Endothelial cell of umbilical vein (primary cell): ENCODE results near the gene SLC39A11. TPM values are rescaled to one million over a fixed set of nuclear protein-coding genes. Genes with fewer than 3 reads are reported as not detected.

Experiments used
- BruUV-seq: library from RNA; stranded (reverse); fragments of 400-500 nt; replicated peaks from 2 replicates; lab custom pipeline; 2021; lab: Mats Ljungman, UMichigan
- CTCF ChIA-PET: fragments of 300-600, 350-600 bp; sonication (Branson Sonifier 250); formaldehyde crosslinking; loops from one replicate; lab custom pipeline; 2021; ENCODE audit warnings: antibody characterized with exemption, inconsistent platforms; lab: Charles Lee
- POLR2A ChIA-PET: fragments of 300-600, 350-600 bp; sonication (Branson Sonifier 250); formaldehyde crosslinking; loops from one replicate; lab custom pipeline; 2021; ENCODE audit warnings: antibody characterized with exemption, inconsistent platforms; lab: Charles Lee
- DNase-seq: peaks from one replicate; pipeline ENCODE4 v3.0.0-alpha.2; 2011; ENCODE audit warnings: low read depth, low spot score
- FAIRE-seq: peaks from 2 replicates; lab custom pipeline; 2011; peaks lifted over from hg19 to GRCh38; lab: Jason Lieb, UNC
- H2AFZ ChIP-seq: 2 replicates; pipeline ENCODE4 v1.6.0; 2012; ENCODE audit warnings: low read depth, low read length, control low read depth, inconsistent platforms
- H3K27ac ChIP-seq: 2 replicates; pipeline ENCODE4 v1.5.1; 2011; ENCODE audit warnings: low read depth, mild to moderate bottlenecking, control low read depth, low read length, moderate library complexity; ENCODE audit not compliant: insufficient read depth
- H3K27me3 ChIP-seq, 2 experiments: 2 replicates each; pipeline versions ENCODE4 v1.6.0 to v1.6.1; 2011; ENCODE audit warnings: low read length in 2 of 2, mixed read lengths in 1 of 2; ENCODE audit not compliant: control insufficient read depth in 2 of 2, insufficient read depth in 2 of 2
- H3K36me3 ChIP-seq, 2 experiments: 2 replicates in 1 of 2; 3 replicates in 1 of 2; pipeline ENCODE4 v1.5.1; 2011; ENCODE audit warnings: low read length in 2 of 2, mild to moderate bottlenecking in 1 of 2, moderate library complexity in 1 of 2; ENCODE audit not compliant: control insufficient read depth in 2 of 2, insufficient read depth in 2 of 2; ENCODE audit errors: extremely low read depth in 1 of 2
- H3K4me1 ChIP-seq: 3 replicates; pipeline ENCODE4 v1.5.1; 2011; ENCODE audit warnings: mild to moderate bottlenecking, low read length; ENCODE audit not compliant: control insufficient read depth, insufficient read depth; ENCODE audit errors: extremely low read depth
- H3K4me2 ChIP-seq: 2 replicates; pipeline ENCODE4 v1.6.1; 2011; ENCODE audit warnings: low read length, control low read depth, mixed read lengths; ENCODE audit not compliant: insufficient read depth
- H3K4me3 ChIP-seq, 3 experiments: fragments of 200-600 bp in 1 of 3; sonication (generic), shearing (Covaris generic) in 1 of 3; replicated peaks in 1 of 3; 2 replicates each; pipeline ENCODE4 v1.5.1; 2011 to 2016; ENCODE audit warnings: control low read depth in 3 of 3, low read length in 3 of 3, mild to moderate bottlenecking in 2 of 3, inconsistent platforms in 1 of 3, low read depth in 1 of 3, moderate library complexity in 1 of 3; ENCODE audit not compliant: insufficient read depth in 1 of 3
- H3K79me2 ChIP-seq: 2 replicates; pipeline ENCODE4 v1.6.0; 2012; ENCODE audit warnings: low read length, inconsistent platforms; ENCODE audit not compliant: control insufficient read depth, insufficient read depth
- H3K9ac ChIP-seq: replicated peaks from 2 replicates; pipeline ENCODE3; 2011; ENCODE audit warnings: low read length, control low read depth; ENCODE audit not compliant: insufficient read depth; ENCODE audit errors: extremely low read depth
- H3K9me1 ChIP-seq: replicated peaks from 3 replicates; pipeline ENCODE4 v1.6.0; 2011; ENCODE audit warnings: mild to moderate bottlenecking, low read length; ENCODE audit not compliant: control insufficient read depth, insufficient read depth; ENCODE audit errors: extremely low read depth
- H3K9me3 ChIP-seq: replicated peaks from 2 replicates; pipeline ENCODE4 v1.5.1; 2012; ENCODE audit warnings: low read length, inconsistent platforms; ENCODE audit not compliant: control insufficient read depth, insufficient read depth
- H4K20me1 ChIP-seq: replicated peaks from 2 replicates; pipeline ENCODE3; 2011; ENCODE audit warnings: mild to moderate bottlenecking, low read length; ENCODE audit not compliant: control insufficient read depth, insufficient read depth; ENCODE audit errors: extremely low read depth
- FOS ChIP-seq: IDR thresholded peaks from 2 replicates; pipeline ENCODE4 v1.6.1; 2011; ENCODE audit warnings: mild to moderate bottlenecking, low read length, moderate library complexity, borderline replicate concordance; ENCODE audit not compliant: insufficient read depth
- GATA2 ChIP-seq: IDR thresholded peaks from 2 replicates; pipeline ENCODE4 v1.7.0; 2011; ENCODE audit warnings: low read depth, mild to moderate bottlenecking, moderate library complexity, mixed read lengths, low read length; ENCODE audit not compliant: insufficient read length, insufficient read depth
- JUN ChIP-seq: IDR thresholded peaks from 2 replicates; pipeline ENCODE4 v1.6.1; 2011; ENCODE audit warnings: borderline replicate concordance, low read depth; ENCODE audit not compliant: insufficient read length, insufficient read depth
- MYC ChIP-seq: IDR thresholded peaks from one replicate; pipeline ENCODE4 v1.6.1; 2011; ENCODE audit warnings: mild to moderate bottlenecking, low read depth, low read length
- POLR2A ChIP-seq: IDR thresholded peaks from 2 replicates; pipeline ENCODE4 v1.6.1; 2012; ENCODE audit warnings: low read depth, mild to moderate bottlenecking, control low read depth, low read length
- POLR2AphosphoS5 ChIP-seq: IDR thresholded peaks from 2 replicates; pipeline ENCODE4 v1.6.1; 2012; ENCODE audit warnings: low read depth, mild to moderate bottlenecking, control low read depth, low read length, moderate library complexity; ENCODE audit not compliant: insufficient read depth
- dilution Hi-C: fragments of 300-500 bp; cut with MboI; formaldehyde crosslinking; loops from one replicate; pipeline ENCODE4 v1.15.0; 2019; ENCODE audit warnings: low sequenced_read_pairs; ENCODE audit not compliant: extremely low pct_ligation_motif_present
- intact Hi-C: fragments of 100-400 bp; cut with micrococcal nuclease; formaldehyde crosslinking; loops from one replicate; pipeline ENCODE4 v1.10.0; 2022
- polyA plus RNA-seq, 4 experiments: library from polyadenylated mRNA; depleted of rRNA in 3 of 4; stranded (reverse) in 3 of 4; unstranded in 1 of 4; fragments of >200 nt; gene quantifications; 2 replicates each; pipeline versions ENCODE4 v1.2.1 to v1.2.3, GENCODE V29; 2011 to 2012; ENCODE audit warnings: missing spikeins in 1 of 4
- total RNA-seq: library from RNA; stranded (reverse); gene quantifications from 2 replicates; pipeline ENCODE4 v1.2.3, GENCODE V29; 2021
- TF ChIP-seq, protein P1 (sequence below): IDR thresholded peaks from 2 replicates; pipeline ENCODE4 v1.6.1; 2011; ENCODE audit not compliant: insufficient read depth, insufficient read length
- TF ChIP-seq, protein P2 (sequence below), 2 donors: IDR thresholded peaks; 1 replicate in 1 of 2; 2 replicates in 1 of 2; pipeline ENCODE4 v1.5.1; 2011; ENCODE audit warnings: low read length in 2 of 2, mild to moderate bottlenecking in 2 of 2, moderate library complexity in 2 of 2, control low read depth in 1 of 2, inconsistent platforms in 1 of 2, low read depth in 1 of 2; ENCODE audit not compliant: insufficient read depth in 1 of 2; ENCODE audit errors: extremely low read depth in 1 of 2

The SLC39A11 gene
- total and polyA plus RNA-seq, 2 donors (not counting 3 experiments of a cell fraction or from before 2014, with no cell fraction given), result 8.1 to 11.9 TPM

DNA sequence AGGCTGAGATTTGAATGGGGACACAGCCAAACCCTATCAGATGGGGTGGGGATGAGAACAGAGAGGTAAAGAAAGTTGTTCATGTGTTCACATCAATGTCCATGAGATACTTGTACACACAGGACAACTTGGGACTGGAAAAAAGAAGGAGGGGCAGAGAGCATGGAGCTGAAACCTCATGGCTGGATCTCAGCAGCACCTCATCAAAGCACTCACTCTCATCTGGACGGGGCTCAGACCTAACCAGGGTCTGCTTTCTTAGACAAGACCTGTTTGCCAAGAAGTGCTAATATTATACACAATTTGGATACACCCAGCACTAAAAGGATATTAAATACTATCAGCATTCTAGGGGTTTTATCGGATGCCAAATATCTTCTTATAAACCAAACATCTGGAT is 399.8 kb downstream of the SLC39A11 start:
- H4K20me1 ChIP-seq, result no peaks in the 10 kb centered on the region
- no peak overlapping the region for H3K4me3 ChIP-seq
- no peak overlapping the region for H3K4me2 ChIP-seq
- CTCF ChIA-PET, result no interaction called here
- TF ChIP-seq MYC (no peak), POLR2AphosphoS5 (no peak), FOS (no peak), JUN (no peak), GATA2 (no peak), POLR2A (no peak)
- TF ChIP-seq, protein P1, sequence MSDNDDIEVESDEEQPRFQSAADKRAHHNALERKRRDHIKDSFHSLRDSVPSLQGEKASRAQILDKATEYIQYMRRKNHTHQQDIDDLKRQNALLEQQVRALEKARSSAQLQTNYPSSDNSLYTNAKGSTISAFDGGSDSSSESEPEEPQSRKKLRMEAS, result no peak
- TF ChIP-seq, protein P2, sequence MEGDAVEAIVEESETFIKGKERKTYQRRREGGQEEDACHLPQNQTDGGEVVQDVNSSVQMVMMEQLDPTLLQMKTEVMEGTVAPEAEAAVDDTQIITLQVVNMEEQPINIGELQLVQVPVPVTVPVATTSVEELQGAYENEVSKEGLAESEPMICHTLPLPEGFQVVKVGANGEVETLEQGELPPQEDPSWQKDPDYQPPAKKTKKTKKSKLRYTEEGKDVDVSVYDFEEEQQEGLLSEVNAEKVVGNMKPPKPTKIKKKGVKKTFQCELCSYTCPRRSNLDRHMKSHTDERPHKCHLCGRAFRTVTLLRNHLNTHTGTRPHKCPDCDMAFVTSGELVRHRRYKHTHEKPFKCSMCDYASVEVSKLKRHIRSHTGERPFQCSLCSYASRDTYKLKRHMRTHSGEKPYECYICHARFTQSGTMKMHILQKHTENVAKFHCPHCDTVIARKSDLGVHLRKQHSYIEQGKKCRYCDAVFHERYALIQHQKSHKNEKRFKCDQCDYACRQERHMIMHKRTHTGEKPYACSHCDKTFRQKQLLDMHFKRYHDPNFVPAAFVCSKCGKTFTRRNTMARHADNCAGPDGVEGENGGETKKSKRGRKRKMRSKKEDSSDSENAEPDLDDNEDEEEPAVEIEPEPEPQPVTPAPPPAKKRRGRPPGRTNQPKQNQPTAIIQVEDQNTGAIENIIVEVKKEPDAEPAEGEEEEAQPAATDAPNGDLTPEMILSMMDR (IDR thresholded peaks at IDR 0.05; ENCODE audit: extremely low read depth in 1 of 2, insufficient read depth in 1 of 2, low read depth in 1 of 2, low read length in 2 of 2), result no peak
- dilution Hi-C loops (no loop called here), intact Hi-C loops (no loop called here)
- DNase-seq (no peak), FAIRE-seq (no peak)
- BruUV-seq, result no TSS peak
- no peaks in the 10 kb centered on the region for H3K36me3 ChIP-seq
- POLR2A ChIA-PET, result no interaction called here
- no peaks in the 10 kb centered on the region for H3K27me3 ChIP-seq
- no peak overlapping the region for H3K9ac ChIP-seq
- no peaks in the 10 kb centered on the region for H3K79me2 ChIP-seq
- no peak overlapping the region for H3K27ac ChIP-seq
- H3K4me1 ChIP-seq, result no peaks in the 10 kb centered on the region
- H3K9me3 ChIP-seq, result no peaks in the 10 kb centered on the region
- no peak overlapping the region for H2AFZ ChIP-seq
- no peaks in the 10 kb centered on the region for H3K9me1 ChIP-seq
